ENCODE data around the gene DYSF.

DNA sequence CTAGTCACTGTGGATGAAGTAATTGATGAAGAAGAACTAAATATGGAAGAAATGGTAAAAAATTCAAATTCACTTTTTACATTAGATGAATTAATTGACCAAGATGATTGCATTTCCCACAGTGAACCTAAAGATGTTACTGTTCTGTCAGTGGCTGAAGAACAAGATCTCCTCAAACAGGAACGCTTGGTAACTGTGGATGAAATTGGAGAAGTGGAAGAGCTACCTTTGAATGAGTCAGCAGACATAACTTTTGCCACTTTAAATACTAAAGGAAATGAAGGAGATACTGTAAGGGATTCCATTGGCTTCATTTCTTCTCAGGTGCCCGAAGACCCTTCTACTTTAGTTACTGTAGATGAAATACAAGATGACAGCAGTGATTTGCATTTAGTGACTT, 26.6 kb upstream of the DYSF start:
- no peak for TF ChIP-seq POLR2A (IDR thresholded peaks at IDR 0.05)
- TF ChIP-seq, protein P1, sequence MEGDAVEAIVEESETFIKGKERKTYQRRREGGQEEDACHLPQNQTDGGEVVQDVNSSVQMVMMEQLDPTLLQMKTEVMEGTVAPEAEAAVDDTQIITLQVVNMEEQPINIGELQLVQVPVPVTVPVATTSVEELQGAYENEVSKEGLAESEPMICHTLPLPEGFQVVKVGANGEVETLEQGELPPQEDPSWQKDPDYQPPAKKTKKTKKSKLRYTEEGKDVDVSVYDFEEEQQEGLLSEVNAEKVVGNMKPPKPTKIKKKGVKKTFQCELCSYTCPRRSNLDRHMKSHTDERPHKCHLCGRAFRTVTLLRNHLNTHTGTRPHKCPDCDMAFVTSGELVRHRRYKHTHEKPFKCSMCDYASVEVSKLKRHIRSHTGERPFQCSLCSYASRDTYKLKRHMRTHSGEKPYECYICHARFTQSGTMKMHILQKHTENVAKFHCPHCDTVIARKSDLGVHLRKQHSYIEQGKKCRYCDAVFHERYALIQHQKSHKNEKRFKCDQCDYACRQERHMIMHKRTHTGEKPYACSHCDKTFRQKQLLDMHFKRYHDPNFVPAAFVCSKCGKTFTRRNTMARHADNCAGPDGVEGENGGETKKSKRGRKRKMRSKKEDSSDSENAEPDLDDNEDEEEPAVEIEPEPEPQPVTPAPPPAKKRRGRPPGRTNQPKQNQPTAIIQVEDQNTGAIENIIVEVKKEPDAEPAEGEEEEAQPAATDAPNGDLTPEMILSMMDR (IDR thresholded peaks at IDR 0.05) = no peak

Measured in lower leg skin (tissue), 3 donors.